ENCODE measurements around the gene S100A12.

The S100A12 gene

DNA sequence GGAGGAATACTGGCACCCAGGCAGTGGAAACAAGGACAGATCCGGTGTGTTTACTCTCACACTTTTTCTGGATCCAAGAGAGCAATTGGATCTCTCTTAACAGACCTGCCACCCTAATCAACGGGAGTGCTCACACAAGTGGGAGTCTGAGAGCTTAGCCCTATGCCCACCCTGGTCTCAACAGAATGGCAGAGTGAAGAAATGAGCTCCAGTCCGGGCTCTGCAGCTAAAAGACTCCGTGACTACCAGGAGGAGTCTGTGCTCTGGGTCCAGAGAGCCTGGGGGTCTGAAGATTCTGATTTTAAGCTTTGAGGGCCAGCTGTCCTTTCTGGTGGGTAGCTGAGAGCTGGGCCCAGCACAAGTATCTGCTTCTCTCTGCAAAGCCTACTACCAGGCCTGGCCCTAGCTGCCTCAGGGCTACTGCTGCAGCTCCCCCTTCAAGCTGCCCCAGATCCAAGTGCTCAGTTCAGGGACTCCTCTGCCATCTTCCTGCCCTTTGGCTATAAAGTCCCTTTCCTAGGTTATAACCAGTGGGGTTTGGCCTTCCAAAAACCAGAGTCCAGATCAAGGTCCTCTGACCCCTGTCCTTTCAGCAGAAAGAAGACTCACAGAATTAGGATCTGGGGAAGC, 13.8 kb downstream of the S100A12 start:
- ChIA-PET POLR2A (no interaction called here), CTCF (interaction anchor here (1.1 to 1.6 kb wide), 3 partner anchors 9 to 133 kb away, joined by 5 to 18 read pairs (median 5); no protein-coding TSS in a partner anchor)
- TF ChIP-seq, protein P1, sequence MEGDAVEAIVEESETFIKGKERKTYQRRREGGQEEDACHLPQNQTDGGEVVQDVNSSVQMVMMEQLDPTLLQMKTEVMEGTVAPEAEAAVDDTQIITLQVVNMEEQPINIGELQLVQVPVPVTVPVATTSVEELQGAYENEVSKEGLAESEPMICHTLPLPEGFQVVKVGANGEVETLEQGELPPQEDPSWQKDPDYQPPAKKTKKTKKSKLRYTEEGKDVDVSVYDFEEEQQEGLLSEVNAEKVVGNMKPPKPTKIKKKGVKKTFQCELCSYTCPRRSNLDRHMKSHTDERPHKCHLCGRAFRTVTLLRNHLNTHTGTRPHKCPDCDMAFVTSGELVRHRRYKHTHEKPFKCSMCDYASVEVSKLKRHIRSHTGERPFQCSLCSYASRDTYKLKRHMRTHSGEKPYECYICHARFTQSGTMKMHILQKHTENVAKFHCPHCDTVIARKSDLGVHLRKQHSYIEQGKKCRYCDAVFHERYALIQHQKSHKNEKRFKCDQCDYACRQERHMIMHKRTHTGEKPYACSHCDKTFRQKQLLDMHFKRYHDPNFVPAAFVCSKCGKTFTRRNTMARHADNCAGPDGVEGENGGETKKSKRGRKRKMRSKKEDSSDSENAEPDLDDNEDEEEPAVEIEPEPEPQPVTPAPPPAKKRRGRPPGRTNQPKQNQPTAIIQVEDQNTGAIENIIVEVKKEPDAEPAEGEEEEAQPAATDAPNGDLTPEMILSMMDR (IDR thresholded peaks at IDR 0.05; ENCODE audit: control extremely low read depth, extremely low read depth, low read depth, missing control alignments) = no peak
- DNase-seq (ENCODE audit: extremely low spot score) = no peak

DNA sequence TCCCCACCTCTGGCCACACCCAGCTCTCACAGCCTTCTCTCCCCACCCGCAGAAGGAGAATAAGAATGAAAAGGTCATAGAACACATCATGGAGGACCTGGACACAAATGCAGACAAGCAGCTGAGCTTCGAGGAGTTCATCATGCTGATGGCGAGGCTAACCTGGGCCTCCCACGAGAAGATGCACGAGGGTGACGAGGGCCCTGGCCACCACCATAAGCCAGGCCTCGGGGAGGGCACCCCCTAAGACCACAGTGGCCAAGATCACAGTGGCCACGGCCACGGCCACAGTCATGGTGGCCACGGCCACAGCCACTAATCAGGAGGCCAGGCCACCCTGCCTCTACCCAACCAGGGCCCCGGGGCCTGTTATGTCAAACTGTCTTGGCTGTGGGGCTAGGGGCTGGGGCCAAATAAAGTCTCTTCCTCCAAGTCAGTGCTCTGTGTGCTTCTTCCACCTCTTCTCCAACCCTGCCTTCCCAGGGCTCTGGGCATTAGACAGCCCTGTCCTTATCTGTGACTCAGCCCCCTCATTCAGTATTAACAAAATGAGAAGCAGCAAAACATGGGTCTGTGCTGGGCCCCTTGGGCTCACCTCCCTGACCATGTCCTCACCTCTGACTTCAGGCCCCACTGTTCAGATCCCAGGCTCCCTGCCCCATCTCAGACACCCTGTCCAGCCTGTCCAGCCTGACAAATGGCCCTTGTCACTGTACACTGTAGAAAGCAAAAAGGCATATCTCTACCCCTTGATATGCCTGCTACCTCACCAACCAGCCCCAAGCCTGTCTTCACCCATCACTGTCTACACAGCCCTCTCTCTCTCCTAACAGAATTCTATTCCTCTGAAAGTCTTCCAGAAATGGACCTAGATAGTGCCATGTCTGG, 14.6 kb downstream of the S100A12 start:
- TF ChIP-seq, protein P1 (IDR thresholded peaks at IDR 0.05; ENCODE audit: control extremely low read depth, extremely low read depth, low read depth, missing control alignments) = no peak
- no peak for DNase-seq (ENCODE audit: extremely low spot score)
- CTCF ChIA-PET = interaction anchor here (1.1 to 1.6 kb wide), 5 partner anchors 8 to 135 kb away, joined by 3 to 18 read pairs (median 5); no protein-coding TSS in a partner anchor
- POLR2A ChIA-PET = no interaction called here

DNA sequence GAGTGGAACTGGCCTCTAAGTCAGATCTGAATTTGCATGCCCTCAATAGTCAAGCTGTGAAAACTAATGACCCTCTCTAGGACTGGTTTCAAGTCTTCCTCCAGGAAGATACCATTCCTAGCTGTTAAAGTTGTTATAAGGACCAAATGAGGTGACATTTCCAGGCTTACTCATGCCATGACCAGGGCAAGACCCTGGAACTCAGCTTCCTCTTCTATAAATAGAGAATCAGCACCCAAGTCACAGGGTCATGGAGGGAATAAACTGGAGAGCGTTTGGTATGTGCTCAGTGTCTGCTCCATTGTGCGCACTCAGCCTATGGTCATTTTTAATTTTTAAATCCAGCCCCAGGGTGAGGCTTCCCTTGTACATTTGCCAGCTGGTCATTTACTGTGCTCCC, 15.2 kb downstream of the S100A12 start:
- CTCF ChIA-PET = interaction anchor here (1.3 to 1.6 kb wide), 2 partner anchors 134 to 135 kb away, joined by 3 to 5 read pairs; no protein-coding TSS in a partner anchor

DNA sequence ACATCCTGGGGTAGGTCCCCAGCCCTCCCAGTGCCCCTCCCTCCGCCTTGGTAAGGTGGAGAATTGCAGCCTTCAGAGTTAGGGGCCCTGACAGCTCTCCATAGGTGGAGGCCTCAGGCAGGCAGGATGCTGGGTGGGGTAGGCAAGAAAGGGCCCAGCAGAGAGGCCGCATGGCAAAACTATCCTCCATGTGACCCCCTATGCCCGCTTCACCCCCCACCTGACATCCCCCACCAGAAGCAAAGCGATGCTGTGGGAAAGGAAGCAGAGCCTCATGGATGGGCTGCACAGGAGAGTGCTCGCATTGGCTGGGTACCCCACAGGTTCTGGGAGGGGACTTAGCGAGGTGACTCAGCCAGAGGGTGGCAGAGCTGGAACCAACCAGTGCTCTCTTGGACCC, 16.2 kb downstream of the S100A12 start:
- POLR2A ChIA-PET = no interaction called here
- TF ChIP-seq, protein P1 (IDR thresholded peaks at IDR 0.05; ENCODE audit: control extremely low read depth, extremely low read depth, low read depth, missing control alignments) = no peak
- no peak for DNase-seq (ENCODE audit: extremely low spot score)
- CTCF ChIA-PET = interaction anchor here (1.6 to 1.9 kb wide), 2 partner anchors 107 to 136 kb away, joined by 5 read pairs; no protein-coding TSS in a partner anchor

More for the DNA sequence above, 15.2 kb downstream of the S100A12 start:
- TF ChIP-seq, protein P1 (IDR thresholded peaks at IDR 0.05; ENCODE audit: control extremely low read depth, extremely low read depth, low read depth, missing control alignments) = no peak
- POLR2A ChIA-PET = no interaction called here
- no peak for DNase-seq (ENCODE audit: extremely low spot score)

DNA sequence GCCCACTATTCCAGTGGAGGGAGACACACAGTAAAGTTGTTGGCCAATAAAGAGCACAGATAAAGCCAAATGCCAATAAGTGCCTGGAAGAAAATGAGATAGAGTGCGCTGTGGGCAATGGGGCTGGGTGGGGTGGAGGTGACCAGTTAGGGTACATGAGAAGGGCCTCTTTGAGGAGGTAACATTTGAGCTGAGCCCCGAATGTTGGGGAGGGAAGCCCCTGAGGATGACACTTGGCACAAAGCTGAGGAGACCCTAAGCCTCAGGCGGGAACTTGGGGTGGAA, 16.8 kb downstream of the S100A12 start:
- CTCF ChIA-PET = interaction anchor here (1.0 to 11.2 kb wide), 3 partner anchors 107 to 210 kb away, joined by 3 to 331 read pairs (median 5); no protein-coding TSS in a partner anchor

More for the DNA sequence above, 16.8 kb downstream of the S100A12 start:
- TF ChIP-seq, protein P1 (IDR thresholded peaks at IDR 0.05; ENCODE audit: control extremely low read depth, extremely low read depth, low read depth, missing control alignments) = no peak
- no peak for DNase-seq (ENCODE audit: extremely low spot score)
- POLR2A ChIA-PET = no interaction called here

All from GM10248 (cell line).